UCSD-AML1 (cell line): ENCODE measurements around the gene CELF5.
"Not testable (repeated sequence)": the region's sequence is repeated elsewhere in the genome, so short reads cannot be mapped to it uniquely, and the experiment has no call there.

ENCODE experiments used
- DNase-seq: peaks from one replicate; lab custom pipeline; 2025; ENCODE audit not compliant: unreplicated experiment; lab: John Stamatoyannopoulos, UW

The CELF5 gene

GRCh38 chr19:3189702-3190469, 34.6 kb upstream of the CELF5 start:
- DNase-seq: no peak

GRCh38 chr19:3190470-3190770, 34.0 kb upstream of the CELF5 start:
- no peak for DNase-seq

- DNase-seq: no peak
Observed at GRCh38 chr19:3190921-3191805, 33.3 kb upstream of the CELF5 start.

GRCh38 chr19:3191806-3192104, 32.7 kb upstream of the CELF5 start:
- DNase-seq: not testable (repeated sequence)

GRCh38 chr19:3192228-3192635, 32.2 kb upstream of the CELF5 start:
- no peak for DNase-seq

GRCh38 chr19:3192684-3193083, 31.8 kb upstream of the CELF5 start:
- no peak for DNase-seq

GRCh38 chr19:3193256-3194105, 31.0 kb upstream of the CELF5 start:
- peak; percentile 25 for DNase-seq

- no peak for DNase-seq
Observed at GRCh38 chr19:3194106-3195087, 30.1 kb upstream of the CELF5 start.

- no peak for DNase-seq
Observed at GRCh38 chr19:3196064-3196932, 28.2 kb upstream of the CELF5 start.

- no peak for DNase-seq
Observed at GRCh38 chr19:3196933-3197205, 27.6 kb upstream of the CELF5 start.

GRCh38 chr19:3198901-3199700, 25.4 kb upstream of the CELF5 start:
- no peak for DNase-seq

GRCh38 chr19:3201072-3201700, 23.3 kb upstream of the CELF5 start:
- no peak for DNase-seq

- DNase-seq: no peak
Observed at GRCh38 chr19:3201911-3202310, 22.6 kb upstream of the CELF5 start.

- DNase-seq: no peak
Observed at GRCh38 chr19:3202346-3202745, 22.1 kb upstream of the CELF5 start.

GRCh38 chr19:3202895-3203294, 21.6 kb upstream of the CELF5 start:
- not testable (repeated sequence) for DNase-seq

- DNase-seq: no peak
Observed at GRCh38 chr19:3203805-3204645, 20.4 kb upstream of the CELF5 start.

- no peak for DNase-seq
Observed at GRCh38 chr19:3204646-3205275, 19.7 kb upstream of the CELF5 start.
